Stimulated activated CD4-positive, alpha-beta T cell treated with anti-CD3 and anti-CD28 coated beads, Interleukin-2, amount 100 ng/mL, for 48 hours (primary cell): Measurements from ENCODE around the gene DGKI.

Experiments used
- DNase-seq, 2 donors: peaks; one replicate each; pipeline ENCODE4 v3.0.0-alpha.2; 2020

The DGKI gene

GRCh38 chr7:137399827-137400823 is 446.6 kb downstream of the DGKI start:
- DNase-seq = no peak

- DNase-seq = no peak
Observed at GRCh38 chr7:137396051-137396450, 450.7 kb downstream of the DGKI start.

GRCh38 chr7:137395420-137395819 is 451.4 kb downstream of the DGKI start:
- DNase-seq = no peak

- DNase-seq = no peak
Observed at GRCh38 chr7:137393570-137393969, 453.2 kb downstream of the DGKI start.

GRCh38 chr7:137390076-137390475 is 456.7 kb downstream of the DGKI start:
- no peak for DNase-seq

GRCh38 chr7:137388916-137389315 is 457.9 kb downstream of the DGKI start:
- DNase-seq = no peak

GRCh38 chr7:137386966-137387365 is 459.8 kb downstream of the DGKI start:
- DNase-seq = no peak

GRCh38 chr7:137381045-137381444 is 465.7 kb downstream of the DGKI start:
- no peak for DNase-seq

- no peak for DNase-seq
Observed at GRCh38 chr7:137373507-137373906, 473.3 kb downstream of the DGKI start.

- no peak for DNase-seq
Observed at GRCh38 chr7:137371616-137372015, 475.2 kb downstream of the DGKI start.

- no peak for DNase-seq
Observed at GRCh38 chr7:137366995-137367394, 479.8 kb downstream of the DGKI start.

GRCh38 chr7:137363683-137364082 is 483.1 kb downstream of the DGKI start:
- no peak for DNase-seq

GRCh38 chr7:137360087-137360679 is 486.6 kb downstream of the DGKI start:
- no peak for DNase-seq

- DNase-seq = no peak
Observed at GRCh38 chr7:137354961-137355360, 491.8 kb downstream of the DGKI start.

- no peak for DNase-seq
Observed at GRCh38 chr7:137354396-137354795, 492.4 kb downstream of the DGKI start.

- DNase-seq = no peak
Observed at GRCh38 chr7:137351941-137352340, 494.8 kb downstream of the DGKI start.

- DNase-seq = no peak
Observed at GRCh38 chr7:137345799-137346449, 500.9 kb downstream of the DGKI start.

- DNase-seq = no peak
Observed at GRCh38 chr7:137343281-137343841, 503.4 kb downstream of the DGKI start, which contains the start of gene PTN. PTN (minus strand) TSS chr7:137343733; CDS start chr7:137254973, 88,760 bp downstream.

GRCh38 chr7:137342828-137343261 is 503.9 kb downstream of the DGKI start:
- no peak for DNase-seq

- no peak for DNase-seq
Observed at GRCh38 chr7:137342265-137342664, 504.5 kb downstream of the DGKI start.

- DNase-seq = no peak
Observed at GRCh38 chr7:137337902-137338301, 508.9 kb downstream of the DGKI start.

GRCh38 chr7:137335814-137336213 is 511.0 kb downstream of the DGKI start:
- no peak for DNase-seq

GRCh38 chr7:137331378-137331777 is 515.4 kb downstream of the DGKI start:
- DNase-seq = no peak
